Left forelimb (tissue), 1 donor: Measurements from ENCODE around the gene CCNI.
A peak's percentile ranks its signal among the peaks of the same experiment; 100 is the strongest.
"Not testable (repeated sequence)": the region's sequence is repeated elsewhere in the genome, so short reads cannot be mapped to it uniquely, and the experiment has no call there.

Experiments
- DNase-seq: peaks from one replicate; pipeline ENCODE4 v3.0.0-alpha.2; 2018; ENCODE audit warnings: low spot score

Gene CCNI

DNA sequence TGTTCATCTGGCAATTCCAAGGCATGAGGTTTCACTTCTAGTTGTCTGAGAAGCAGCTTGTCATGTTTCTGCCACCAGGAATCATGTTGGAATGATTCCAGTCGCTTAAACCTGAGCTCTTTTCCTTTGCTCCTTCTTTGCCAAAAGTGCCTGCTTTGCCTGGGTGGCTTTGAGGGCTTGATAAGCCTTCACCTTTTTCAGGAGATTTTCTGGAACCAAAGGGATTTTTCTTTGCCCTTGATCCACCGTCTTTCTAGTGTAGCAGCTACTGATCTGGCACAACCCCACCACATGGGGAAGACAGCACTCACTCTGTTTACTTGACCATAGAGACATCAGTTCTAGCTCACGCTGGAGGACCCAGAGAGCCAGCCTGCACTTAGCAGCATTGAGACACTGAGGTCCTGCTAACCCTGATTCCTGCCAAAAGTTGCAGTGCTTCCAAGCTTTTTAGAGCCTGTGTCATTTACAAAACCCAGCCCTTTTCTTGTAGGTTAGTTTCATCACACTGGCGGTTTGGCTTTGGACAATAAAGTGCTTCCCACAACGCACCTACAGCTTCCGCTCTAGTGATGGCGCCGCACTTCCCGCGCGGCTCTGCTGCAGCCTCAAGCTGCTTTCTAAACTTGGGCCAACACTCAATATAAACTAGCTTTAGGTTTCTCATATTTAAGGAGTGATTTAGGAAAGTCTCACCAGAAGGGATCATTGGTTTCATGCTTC is 7.3 kb upstream of the CCNI start:
- DNase-seq, result no peak

DNA sequence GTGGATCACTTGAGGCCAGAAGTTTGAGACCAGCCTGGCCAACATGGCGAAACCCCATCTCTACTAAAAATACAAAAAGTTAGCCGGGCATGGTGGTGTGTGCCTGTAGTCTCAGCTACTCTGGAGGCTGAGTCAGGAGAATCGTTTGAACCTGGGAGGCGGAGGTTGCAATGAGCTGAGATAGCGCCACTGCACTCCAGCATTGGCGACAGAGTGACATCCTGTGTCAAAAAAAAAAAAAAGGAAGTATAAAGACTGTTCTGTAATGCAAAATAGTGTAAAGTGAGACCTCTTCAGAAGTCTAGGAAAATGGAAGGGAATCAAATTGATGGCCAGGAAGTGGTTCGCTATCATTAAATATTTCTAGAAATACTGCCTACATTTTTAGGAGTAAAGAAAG is 5.0 kb upstream of the CCNI start:
- DNase-seq, result not testable (repeated sequence)

DNA sequence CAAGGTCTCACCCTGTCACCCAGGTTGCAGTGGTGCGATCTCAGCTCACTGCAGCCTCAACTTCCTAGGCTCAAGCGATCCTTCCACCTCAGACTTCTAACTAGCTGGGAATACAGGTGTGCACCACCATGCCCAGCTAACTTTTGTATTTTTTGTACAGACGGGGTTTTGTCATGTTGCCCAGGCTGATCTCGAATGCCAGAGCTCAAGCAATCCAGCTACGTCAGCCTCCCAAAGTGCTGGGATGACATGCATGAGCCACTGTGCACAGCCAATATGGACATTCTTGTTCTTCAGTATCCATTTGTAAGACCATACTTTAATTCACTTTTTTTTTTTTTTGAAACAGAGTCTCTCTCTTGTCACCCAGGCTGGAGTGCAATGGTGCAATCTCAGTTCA is 3.5 kb upstream of the CCNI start:
- DNase-seq, result no peak

DNA sequence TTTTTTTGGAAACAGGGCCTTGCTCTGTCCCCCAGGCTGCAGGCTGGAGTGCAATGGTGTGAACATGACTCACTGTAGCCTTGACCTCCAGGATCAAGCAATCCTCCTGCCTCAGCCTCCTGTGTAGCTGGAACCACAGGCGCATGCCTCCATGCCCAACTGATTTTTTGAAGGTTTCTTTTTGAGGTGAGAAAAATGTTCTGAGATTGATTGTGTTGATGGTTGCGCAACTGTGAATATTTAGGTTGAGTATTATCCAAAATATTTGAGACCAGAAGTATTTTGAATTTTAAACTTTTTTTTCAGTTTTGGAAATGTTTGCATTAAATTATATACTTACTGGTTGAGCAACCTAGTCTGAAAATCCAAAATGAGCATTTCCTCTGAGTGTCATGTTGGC is 2.6 kb upstream of the CCNI start:
- DNase-seq, result no peak

DNA sequence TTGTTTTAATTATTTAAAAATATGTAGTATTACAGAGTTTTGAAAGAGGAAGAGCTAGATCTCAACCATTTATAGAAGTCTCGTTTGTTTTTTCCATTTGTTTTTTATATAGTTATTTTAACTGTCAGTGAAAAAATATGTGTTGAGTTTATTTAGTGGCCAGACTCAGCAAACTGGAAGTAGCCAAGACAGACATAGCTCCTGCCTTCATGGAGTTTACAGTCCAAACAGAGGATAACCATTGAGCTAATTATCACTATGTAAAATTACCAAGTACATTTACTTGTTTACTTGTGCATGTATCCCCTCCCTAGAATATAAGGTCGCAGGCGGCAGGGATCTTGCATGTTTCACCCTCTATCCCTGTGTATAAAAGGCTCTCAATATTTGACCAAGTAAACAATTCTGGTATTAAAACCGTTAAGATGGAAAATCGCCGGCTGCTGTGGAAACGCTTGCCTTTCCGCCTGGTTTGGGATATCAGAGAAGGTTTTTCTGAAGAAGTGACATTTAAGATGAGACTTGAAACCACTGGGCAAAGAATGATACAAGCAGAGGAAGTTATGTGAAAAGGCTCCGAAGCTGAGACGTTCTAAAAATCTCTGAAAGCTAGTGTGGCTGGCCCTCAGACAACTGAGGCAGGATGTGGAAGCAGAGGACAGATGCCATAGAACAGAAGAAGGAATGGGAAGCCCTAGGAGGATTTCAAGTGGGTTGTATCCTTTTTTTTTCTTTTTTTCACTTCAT is 1.3 kb upstream of the CCNI start:
- DNase-seq, result no peak

DNA sequence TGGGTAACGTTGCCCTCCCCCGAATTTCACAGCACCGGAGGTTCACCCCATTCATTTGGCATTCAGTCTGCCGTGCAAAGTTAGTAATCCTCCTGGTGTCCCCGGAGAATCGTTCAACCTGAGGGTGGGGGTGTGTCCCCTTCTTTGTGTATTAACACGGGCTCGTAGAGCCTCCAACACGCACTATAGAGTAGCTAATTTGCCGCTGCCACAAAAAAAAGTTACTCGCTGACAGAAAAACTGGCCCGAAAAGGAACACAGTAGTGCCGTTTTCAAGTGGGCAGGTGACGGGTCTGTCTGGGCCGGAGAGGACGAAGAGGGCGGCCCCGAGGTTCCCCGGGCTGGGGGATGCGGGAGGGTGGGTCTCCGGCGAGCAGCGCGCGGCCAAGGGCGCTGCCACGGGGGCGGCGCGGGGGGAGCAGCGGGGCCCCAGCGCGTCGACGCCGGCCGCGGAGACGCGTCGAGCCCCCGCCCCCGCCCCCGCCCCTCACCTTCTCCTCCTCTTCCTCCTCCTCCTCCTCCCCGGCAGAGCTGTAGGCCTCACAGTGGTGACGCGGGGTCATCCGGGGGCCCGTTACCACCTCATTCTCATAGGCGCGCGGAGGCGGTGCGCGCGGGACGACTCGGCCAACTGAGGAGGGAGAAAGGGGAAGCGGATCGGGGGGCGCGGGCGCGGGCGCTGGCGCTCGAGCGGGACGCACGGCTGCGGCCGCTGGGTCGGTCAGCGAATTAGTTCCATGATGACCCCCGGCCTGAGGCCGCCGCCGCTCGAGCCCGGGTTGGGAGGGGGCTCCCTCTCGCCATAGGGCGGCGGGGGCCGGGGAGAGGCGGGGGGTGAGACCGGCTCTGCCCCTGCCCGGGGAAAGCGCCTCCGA is 571 bp downstream of the CCNI start:
- DNase-seq, result peak; percentile 88

DNA sequence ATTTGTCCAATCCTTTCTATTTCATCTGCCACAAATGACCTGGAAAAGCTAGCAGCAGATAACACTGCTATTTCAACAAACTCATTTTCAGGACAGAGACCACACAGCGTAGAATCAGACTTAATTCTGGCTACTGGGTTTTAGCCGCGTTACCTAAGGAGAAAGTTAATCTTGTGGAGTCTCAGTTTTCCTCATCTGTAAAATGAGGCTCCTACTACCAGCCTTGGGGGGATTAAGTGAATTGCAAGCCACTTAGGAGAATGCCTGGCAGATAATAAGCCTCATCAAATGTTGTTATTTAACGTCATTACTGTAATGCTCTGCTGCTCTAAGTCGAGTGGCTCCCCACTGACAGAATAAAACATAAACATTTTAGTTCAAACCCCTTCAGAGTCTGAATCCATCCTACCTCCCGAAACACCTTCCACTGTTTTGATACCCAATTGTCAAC is 1.4 kb downstream of the CCNI start:
- DNase-seq, result no peak

DNA sequence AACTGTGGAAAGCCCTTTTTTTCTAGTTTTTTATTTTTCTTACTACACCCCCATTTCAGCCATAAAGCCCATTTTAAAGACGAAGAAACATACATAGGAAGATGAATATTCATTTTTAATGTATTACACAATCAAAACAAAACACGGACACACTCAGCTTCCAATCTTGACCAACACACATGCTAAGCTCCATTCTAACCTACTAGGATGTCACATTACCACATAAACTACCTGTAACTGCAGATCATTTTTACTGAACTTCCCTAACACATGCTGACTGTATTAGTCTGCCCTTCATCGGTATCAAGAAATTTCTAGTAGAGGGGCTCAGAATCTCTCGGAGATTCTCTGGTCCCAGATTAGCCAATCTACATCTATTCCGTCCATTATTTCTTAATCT is 1.8 kb downstream of the CCNI start:
- DNase-seq, result no peak

DNA sequence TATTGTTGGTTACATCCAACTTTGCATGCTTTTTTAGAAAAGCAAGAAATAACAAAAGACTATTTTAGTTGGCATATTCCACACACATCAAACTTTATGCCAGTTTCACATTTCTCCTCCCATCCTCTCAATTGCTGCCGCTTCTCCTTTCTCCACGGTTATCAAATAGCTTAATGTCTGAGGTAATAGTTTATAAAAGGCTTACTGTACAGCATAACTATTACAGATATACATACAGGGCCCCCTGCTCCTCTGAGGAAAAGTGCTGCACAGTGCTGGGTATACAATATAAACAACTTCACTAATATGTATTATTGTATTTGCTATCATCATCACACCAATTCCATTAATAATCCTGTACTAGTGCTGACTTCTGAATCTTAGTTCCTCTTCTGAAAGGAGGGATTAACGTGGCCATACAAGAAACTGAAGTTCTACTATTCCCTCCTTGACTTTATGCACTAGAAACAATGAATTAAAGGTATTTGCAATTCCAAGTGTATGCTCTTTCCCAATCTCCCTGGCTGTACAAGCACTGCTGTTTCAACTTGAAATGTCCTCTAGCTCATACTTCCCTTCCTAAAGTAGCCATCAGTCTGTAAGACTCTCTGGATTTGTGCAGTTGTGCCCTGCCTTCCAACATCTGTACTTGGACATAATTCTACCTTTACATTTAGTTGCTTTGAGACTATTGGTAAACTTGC is 2.5 kb downstream of the CCNI start:
- no peak for DNase-seq

DNA sequence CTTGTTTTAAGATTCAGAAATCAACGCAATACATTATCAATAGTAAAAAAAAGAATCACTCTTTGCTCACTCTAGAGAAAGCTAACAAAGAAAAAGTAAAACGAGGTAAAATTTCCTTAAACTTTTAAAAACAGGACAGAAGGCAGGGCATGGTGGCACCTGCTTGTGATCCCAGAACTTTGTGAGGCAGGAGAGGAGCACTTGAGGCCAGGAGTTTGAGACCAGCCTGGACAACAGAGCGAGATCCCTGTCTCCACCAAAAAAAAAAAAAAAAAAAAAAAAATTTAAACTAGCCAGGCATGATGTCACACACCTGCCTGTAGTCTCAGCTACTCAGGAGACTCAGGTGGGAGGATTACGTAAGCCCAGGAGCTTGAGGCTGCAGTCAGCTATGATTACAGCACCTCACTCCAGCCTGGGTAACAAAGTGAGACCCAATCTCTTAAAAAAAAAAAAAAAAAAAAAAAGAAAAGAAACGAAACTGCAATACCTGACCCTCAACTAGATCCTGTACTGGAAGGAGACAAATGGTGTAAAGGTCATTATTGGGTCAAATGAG is 3.5 kb downstream of the CCNI start:
- no peak for DNase-seq

DNA sequence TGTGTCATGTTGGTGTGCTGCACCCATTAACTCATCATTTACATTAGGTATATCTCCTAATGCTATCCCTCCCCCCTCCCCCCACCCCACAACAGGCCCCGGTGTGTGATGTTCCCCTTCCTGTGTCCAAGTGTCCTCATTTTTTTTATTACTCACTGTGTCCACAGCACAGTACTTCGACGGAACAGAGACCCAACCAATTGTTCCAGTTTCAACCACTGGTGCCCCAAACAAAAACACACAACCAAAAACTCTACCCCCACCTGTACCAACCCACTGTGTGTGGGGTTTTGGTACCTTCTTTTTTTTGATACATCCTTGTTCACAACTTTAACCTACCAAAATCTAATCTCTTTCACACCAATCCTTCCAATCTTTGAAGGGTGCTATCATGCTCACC is 6.3 kb downstream of the CCNI start:
- not testable (repeated sequence) for DNase-seq

DNA sequence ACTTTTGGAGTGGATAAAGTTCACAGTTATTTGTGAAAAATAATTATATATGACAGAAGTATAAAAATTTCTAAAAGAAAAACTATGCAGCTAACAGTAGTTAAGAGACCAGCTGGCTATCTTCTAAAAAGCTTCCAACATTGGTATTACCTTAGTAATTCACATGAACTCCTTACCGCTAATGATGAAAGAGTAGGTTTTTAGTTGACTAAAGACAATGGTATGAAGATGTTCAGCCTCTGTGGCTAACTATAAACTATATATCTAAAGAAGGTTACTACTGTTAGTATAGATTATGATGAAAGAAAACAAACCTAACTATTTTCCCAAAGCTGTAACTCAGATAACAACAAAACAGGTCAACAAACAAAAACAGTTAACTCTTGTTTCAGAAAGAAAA is 10.4 kb downstream of the CCNI start:
- no peak for DNase-seq

DNA sequence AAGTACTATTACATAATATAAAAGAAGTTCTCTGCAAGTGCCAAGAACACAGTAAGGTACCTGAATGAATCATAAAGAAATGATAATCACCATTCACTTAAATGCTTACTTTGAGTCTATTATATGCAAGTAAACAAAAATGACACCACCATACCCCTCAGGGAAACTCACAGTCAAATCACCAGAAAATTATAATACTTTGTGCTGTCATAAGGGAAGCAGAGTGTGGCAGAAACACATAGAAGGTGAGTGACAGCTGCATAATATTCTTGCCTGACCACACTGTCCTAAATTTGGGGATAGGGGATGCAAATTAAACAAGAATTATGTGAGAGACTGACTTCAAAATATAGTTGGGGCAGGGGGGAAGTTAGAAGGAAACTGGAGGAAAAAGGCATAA is 12.9 kb downstream of the CCNI start:
- DNase-seq, result no peak

DNA sequence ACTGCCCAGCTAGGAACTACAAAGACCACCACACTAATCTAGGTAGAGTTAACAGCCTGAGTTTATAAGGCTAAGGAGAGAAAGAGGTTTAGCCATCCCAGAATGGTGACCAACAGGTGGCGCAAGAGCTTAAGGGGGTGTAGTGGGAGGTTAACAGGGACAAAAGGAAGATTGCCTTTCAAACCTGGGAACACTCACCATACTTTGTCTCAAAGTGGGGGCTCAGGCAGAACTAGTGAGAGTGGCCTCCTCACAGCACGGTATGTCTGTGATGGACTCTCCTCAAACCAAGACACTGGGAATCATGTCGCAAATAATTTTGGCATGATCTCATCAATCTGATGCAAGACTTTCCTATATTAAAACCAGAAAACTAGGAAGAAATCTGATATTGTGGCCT is 23.4 kb downstream of the CCNI start:
- no peak for DNase-seq

DNA sequence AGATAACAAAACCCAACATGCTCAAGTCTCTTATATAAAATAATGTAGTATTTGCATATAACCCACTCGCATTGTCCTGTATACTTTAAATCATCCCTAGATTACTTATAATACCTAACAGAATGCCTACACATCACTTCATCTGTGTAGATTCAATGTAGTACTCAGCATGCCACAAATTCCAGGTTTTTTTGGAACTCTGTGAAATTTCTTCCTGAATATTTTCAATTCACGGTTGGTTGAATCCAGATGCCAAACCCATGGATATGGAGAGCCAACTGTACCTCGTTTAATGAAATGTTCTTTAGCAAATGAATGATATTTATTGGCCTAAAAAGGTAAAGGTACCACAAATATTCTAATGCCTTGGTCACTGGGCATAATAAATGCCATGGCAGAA is 24.8 kb downstream of the CCNI start:
- DNase-seq, result no peak

DNA sequence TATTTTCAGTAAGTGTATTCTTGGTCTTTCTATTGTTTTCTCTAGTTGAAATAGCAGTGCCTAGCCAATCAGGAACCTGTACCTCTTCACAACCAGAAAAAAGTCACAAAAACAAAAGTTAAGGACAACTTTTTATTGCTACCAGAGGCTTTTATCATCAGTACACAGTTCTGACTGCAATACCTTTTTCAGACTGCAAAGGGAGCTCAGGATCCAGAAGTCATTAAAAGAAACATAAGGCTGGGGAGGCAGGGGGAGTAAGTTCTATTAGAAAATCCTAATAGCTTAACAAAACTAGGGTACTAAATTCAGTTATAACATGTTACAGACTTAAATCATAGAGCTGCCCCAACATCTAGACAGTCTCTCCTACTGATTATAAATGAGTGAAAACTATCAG is 28.8 kb downstream of the CCNI start:
- DNase-seq, result no peak

DNA sequence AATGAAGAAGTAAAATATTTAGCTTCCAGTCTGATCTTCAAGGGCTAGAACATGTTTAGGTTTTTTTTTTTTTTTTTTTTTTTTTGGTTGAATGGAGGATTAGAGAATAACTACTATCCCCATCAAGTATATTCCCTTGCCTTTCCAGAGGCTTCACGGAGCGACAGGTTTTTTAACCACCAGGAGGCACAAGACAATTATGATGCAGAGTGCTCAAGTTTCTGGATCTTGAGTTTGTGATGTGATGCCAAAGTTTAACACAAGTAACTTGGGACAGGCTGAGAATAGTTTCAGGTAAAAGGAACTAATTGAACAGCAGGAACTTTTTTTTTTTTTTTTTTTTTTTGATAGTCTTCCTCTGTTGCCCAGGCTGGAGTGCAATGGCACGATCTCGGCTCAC is 30.3 kb downstream of the CCNI start:
- no peak for DNase-seq

DNA sequence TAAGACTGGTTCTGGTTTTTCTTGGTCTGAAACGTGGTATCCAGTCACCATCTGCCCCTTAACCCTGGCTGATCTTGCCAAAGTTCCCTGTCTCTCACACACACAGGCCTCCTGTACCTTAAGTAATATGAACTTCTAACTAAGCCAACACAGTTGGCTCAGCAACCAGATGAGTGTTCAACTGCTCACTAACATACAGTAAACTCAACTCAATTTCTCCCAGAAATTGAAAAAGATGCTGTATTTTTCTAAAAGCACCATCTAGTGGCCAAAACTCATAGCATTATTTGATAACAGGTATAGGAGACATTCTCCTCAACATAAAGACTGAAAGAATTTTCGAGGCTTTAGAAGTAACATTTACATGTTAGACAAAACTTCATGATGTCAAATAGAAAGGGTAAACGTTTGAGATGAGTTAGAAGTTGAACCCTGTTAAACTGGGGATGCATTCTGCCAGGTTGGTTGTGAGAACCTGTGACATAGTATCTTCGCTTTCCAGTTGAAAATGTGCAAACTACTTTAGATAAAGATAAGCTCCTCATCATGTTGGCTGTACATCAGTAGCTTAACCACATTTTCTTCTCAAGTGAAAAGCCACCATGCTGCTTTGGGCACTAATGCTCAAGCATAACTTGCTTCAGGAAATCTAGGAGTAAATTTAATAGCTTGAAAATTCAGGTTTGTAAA is 31.2 kb downstream of the CCNI start:
- DNase-seq, result no peak

DNA sequence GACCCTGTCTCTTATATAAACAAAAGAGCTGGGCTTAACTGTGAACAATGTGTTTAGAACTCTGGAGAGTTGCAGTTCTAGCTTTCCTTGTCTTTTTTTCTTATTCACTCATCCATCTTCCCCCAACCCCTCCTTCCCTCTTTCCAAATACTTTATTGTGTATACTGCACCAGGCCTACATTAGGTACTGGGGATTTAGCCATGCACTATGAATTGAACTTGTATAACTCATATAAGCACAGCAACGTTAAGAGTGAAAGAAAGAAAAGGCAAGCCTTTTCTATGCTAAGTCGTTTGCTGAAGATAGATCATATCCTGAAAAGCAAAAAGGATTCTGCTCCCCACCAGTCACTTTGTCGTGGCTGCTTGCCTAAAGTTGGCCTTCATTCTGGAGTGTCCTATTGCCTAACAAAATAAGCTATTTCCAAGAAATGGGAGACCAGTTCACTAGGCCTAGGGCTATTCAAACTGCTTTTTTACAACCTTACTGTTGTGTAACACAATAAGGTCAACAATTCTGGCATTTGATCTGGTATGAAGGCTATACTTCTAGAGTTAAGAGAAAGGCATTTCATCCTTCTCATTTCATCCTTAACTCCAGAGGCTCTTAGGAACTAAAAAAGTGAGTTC is 32.2 kb downstream of the CCNI start:
- no peak for DNase-seq

DNA sequence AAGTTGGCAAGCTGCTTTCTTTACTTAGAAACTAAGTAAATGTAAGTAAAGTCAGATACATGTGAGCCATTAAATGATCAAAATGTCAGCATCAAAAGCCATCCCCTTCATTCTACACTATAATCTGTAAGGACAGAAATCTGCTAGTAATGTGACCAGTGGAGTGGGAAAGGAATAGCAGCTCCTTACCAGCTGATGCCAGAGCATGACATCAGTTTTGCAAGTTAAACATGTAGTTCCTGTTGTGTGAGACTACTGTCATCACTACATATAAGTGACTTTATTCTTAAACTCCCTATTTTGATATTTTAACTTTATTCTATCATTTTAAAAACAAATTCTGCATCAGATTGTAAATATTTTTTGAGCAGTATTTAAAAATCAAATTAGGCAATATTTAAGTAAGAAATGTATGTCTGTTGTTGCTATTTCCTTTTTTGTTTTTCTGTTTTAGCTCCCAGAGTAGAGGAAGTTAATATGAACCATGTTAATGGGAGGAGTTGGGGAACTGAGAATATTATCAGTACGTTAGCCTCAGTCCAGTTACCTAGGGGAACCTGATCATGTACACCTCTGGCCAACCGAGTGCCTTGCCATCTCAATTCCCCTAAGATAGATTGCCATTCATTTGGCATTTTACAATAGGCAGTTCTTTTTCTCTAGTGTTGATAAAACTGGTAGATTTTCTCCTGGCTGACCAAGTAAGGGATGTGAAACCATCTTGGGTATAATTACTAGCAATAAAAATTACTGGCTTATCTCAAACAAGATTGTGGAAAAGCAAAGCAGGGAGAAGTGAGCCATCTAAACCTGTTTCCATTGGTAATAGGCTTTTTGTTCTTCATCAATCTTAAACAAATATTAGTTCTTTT is 34.7 kb downstream of the CCNI start:
- DNase-seq, result no peak
